AG10803 (cell line): Measurements from ENCODE around the gene IFT43.

Source experiments
- DNase-seq: peaks from one replicate; pipeline ENCODE4 v3.0.0; 2010; ENCODE audit warnings: low read depth
- H3K4me3 ChIP-seq: 2 replicates; pipeline ENCODE4 v1.5.1; 2011; ENCODE audit warnings: mild to moderate bottlenecking, low read length, control low read depth
- CTCF ChIP-seq: conservative IDR thresholded peaks from 2 replicates; pipeline ENCODE4 v1.5.1; 2011; ENCODE audit warnings: mild to moderate bottlenecking, low read length, control low read depth, inconsistent platforms

Gene IFT43

GRCh38 chr14:76129851-76130576 is 144.5 kb downstream of the IFT43 start:
- no peak overlapping the region for H3K4me3 ChIP-seq
- TF ChIP-seq CTCF, result no peak
- DNase-seq, result no peak

DNA sequence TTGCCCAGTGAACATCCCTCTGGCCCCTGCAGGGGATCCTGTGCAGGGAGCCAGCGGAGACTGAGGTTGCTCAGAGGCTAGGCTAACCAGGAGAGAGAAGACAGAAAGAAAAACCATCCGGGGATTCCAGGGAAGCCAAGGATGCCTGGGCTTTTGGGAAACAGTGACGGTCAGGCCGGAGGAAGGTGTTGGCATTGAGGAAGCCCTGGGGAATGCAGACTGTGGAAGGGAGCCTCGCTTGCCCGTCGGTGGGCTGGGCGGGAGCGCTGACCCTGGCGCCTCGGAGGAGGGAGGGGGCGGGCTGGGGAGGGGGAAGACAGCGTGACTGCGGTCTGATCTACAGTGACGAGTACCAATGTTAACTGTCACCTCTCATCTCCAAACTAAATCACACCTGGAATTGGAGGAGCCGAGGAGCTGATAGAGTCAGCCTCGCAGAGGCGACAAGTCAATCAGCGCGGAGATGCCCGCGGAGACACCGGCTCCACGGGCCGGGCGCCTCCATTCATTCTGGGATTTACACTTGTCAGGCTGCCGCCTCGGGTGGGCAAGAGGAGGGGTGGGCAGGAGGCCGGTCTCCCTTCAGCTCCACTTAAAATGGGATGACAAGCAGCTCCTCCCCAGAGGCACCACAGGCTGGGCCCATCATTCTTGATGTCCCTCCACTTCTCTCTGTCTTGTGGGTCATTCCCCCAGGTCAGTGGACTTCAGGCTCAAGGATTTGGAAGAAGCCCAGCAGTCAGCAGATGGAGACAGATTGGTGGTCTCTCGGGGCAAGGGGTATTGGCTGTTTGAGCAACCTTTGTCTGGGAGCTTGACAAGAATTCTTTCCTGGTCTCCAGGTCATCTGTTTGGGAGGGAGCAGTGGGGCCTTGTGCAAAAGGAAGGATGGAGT is 145.8 kb downstream of the IFT43 start:
- H3K4me3 ChIP-seq, result no peak overlapping the region
- no peak for TF ChIP-seq CTCF
- no peak for DNase-seq

- DNase-seq, result peak; percentile 12
- no peak overlapping the region for H3K4me3 ChIP-seq
- no peak for TF ChIP-seq CTCF
Measured at GRCh38 chr14:76133103-76133502, 147.5 kb downstream of the IFT43 start.
